CD4-positive, alpha-beta T cell treated with Interferon alpha-2 for 1 hour (primary cell): ENCODE measurements around the gene ING4.
"Not testable (repeated sequence)": the region's sequence is repeated elsewhere in the genome, so short reads cannot be mapped to it uniquely, and the experiment has no call there.

Source experiments
- DNase-seq, 2 donors: peaks; one replicate each; pipeline ENCODE4 v3.0.0-alpha.2; 2020 to 2022

The ING4 gene

DNA sequence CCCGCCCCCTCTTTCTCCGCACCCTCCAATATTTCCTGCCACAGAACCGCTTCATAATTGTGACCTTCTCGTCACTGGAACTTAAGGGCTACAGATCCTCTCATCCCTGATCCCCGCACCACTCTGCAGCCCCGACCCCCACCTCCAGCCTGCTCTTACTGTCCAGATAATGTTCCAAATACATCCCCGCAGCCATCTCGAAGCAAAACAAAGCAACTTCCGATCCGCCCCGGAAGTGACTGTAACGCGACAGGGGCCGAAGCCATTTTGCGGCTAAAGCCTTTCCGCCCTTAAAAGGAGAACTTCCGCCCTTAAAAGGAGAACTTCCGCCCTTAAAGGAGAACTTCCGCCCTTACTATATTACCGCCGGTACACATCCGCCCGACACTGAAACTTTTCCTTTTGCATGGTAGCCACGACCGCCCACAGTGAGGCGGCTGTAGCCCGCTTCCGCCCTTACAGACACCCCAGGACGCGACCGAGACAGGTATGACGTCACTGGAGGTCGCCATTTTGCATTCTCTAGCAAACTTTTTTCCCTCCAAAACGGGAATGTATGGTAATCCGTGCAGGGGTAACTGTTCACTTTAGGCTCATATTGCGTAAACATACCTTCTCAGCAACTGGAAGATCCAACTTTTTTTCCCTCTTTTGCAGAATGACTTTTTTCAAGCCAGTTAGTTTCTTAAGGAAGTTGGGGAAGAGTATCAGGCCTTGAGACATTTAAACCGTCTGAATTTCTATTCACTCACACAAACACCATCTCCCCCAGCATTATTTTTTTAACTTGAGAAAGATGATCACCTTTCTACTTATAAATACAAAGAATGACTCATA, at the start of gene ING4:
Gene ING4, minus strand, starts transcription at position 214 of the 837 bp plus-strand sequence. Its CDS starts 18 bp downstream, at position 196.
- DNase-seq, result peak; percentile 99

DNA sequence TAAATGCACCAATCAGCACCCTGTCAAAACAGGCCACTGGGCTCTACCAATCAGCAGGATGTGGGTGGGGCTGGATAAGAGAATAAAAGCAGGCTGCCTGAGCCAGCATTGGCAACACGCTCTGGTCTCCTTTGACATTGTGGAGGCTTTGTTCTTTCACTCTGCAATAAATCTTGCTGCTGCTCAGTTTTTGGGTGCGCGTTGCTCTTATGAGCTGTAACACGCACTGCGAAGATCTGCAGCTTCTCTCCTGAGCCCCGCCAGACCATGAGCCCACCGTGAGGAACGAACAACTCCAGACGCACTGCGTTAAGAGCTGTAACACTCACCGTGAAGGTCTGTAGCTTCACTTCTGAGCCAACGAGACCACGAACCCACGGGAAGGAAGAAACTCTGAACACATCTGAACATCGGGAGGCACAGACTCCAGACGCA, 46.1 kb upstream of the ING4 start:
- peak; percentile 41 to 80 for DNase-seq

DNA sequence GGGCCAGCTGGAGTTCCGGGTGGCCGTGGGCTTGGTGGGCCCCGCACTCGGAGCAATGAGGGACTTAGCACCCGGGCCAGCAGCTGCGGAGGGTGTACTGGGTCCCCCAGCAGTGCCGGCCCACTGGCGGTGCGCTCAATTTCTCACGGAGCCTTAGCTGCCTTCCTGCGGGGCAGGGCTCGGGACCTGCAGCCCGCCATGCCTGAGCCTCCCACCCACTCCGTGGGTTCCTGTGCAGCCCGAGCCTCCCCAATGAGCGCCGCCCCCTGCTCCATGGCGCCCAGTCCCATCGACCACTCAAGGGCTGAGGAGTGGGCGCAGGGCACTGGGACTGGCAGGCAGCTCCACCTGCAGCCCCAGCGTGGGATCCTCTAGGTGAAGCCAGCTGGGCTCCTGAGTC, 45.4 kb upstream of the ING4 start:
- DNase-seq, result not testable (repeated sequence)

DNA sequence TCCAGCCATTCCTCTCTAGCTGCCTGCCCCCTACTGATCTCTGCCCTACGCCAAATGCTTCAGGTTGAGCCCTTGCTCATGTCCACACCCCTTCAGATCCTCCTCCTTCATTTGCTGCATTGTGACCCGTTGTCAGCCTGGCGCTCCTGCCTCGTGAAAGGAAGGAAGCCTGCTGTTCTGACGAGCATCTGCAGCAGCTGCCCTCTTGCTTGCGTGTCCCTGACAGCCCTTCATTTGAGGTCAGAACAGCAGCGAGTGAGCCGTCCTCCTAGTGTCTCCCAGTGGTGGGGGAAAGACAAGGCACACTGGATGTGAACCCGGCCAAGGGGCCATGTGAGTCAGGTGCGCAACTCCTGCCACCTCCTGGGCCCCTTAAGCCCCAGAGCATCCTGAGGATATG, 40.7 kb upstream of the ING4 start:
- no peak for DNase-seq

DNA sequence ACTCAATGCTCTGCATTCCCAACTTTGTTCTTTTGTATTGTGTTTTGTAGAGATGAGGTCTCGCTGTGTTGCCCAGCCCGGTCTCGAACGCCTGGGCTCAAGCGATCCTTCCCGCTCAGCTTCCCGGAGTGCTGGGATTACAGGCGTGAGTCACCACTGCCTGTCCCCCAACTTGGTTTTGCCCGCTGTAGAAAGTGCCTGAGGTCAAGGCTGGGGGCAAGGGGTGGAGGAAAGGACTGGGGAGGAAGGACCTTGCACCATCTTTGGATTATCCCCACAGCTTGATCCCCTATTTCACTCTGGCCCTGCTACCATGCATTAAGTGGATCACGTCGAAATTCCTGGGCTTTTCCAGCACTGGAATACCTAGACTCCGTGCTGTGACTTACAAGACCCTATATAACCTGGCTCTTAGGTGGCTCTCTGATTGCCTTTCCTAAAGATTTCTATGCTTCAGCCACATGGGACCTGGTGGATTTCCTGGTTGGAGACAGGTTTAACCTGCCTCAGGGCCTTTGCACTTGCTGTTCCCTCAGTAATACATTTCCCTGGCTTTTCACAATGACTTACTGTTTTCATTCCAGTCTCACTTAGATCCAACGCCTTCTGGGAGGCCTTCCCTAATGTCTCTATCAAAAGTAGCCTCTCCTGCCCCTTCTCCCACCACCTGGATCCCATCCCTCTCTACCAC, 38.3 kb upstream of the ING4 start:
- DNase-seq, result no peak

DNA sequence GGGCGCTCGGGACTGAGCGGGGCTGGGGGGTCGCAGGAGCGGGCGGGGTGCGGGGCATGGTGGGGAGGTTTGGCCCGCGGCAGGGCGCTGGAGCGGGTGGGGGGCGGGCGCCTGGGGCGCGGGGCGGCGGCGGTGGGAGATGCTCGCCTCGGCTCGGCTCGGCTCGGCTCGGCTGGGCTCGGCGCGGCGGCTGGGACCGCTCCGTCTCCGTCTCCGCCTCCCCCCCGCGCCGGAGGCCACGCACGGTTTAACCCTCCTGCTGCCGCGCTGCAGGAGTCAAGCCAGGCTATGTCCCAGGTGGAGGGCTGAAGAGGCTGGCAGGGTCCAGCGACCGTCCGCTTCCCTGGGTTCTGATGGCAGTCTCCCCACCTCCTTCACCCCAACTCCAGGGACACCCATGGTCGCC, 37.7 kb upstream of the ING4 start, which contains the start of gene PIANP:
Gene PIANP, minus strand, starts transcription at position 170 of the 406 bp plus-strand sequence. CDS start 2,754 bp downstream, outside the sequence.
- DNase-seq, result peak in 1 of 2 donors; percentile 52

DNA sequence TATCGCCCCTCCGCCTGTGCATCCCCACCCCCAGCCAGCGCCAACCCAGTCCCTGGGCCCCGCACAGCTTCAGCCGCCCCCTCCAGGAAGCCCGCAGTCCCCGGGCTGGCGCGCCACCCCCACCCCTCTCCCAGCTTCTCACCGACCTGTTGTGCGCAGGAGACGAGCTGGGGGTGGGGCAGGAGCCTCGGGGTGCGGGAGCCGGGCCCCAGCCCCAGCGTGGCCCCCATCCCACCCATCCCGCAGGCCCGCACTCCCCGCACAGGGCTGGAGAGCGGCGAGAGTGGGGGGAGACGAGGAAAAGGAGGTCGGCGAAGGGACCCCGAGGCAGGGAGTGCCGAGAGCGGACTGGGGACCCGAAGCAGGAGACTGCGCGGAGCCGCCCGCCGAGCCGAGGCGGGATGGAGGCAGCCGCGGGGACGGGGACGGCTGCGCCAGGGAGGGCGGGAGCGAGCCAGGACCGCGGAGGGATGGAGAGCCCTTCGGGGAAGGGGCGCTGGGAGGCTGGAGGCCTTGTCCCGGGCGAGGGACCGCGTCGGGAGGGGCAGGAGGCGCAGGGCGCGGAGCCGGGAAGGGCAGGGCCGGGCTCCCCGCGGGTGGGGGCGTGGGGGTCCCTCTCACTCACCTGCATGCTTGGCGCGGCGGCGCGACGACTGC, 37.2 kb upstream of the ING4 start:
- DNase-seq, result peak in 1 of 2 donors; percentile 10

DNA sequence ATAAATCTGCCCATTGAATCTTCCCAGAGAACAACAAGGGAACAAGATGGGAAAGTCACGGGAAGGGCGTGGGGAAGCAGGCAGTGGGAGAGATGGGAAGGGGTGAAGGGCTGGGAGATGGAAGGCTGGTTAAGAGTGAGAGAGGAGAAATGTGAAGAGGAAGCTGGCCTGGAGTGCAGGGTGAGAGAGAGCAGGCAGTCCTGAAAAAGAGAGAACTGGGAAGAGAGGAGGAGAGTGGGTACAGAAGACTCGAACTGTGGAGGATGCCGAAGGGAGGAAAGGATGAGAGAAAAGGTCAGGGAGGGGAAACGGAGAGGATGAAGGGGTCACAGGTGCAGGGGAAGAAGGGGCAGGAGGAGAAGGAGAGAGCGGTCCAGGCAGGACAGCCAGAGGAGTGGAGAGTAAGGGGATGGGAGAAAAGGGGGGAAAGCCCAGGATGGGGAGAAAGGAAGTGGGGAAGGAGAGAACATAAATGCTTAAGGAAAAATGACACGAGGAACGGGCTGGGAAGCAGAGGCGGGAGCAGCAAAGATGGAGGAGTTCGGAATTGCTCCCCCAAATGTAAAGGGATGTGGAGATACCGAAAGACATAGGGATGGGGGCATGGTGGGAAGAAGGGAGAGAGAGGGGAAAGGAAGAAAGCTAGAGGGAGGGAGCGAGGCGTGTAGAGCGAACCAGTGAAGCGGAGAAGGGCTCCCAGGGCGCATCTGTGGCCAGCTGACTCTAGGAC, 36.5 kb upstream of the ING4 start:
- DNase-seq, result no peak

DNA sequence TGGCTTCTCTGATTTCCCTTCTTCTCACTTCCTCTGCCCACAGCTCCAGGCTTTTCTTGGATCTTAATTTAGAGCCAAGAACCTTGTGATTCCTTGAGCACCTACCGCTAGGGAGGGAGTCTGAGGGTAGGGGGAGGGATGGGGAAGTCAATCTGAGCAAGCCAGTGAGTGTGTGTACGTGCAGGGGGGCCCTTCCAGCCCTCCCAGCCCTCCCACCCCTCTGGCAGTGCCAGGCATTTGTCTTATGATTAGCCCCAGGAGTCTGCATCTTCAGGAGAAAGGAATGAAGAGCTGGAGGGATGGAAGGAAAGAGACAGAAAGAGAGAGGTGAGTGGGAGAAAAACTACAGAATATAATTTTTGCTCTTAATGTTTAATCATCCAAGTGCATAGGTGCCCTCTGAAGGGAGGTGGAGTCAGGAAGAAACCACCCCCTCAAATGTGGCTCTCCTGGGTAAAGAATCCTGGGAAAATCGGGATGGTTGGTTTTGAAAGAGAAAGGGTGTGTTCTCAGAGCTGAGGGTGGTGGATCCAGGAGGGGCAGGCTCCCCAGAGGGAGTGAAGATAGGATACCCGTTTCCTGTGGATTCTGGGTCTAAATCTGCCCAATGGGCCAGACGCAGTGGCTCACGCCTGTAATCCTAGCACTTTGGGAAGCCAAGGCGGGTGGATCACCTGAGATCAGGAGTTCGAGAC, 35.6 kb upstream of the ING4 start:
- DNase-seq, result no peak

DNA sequence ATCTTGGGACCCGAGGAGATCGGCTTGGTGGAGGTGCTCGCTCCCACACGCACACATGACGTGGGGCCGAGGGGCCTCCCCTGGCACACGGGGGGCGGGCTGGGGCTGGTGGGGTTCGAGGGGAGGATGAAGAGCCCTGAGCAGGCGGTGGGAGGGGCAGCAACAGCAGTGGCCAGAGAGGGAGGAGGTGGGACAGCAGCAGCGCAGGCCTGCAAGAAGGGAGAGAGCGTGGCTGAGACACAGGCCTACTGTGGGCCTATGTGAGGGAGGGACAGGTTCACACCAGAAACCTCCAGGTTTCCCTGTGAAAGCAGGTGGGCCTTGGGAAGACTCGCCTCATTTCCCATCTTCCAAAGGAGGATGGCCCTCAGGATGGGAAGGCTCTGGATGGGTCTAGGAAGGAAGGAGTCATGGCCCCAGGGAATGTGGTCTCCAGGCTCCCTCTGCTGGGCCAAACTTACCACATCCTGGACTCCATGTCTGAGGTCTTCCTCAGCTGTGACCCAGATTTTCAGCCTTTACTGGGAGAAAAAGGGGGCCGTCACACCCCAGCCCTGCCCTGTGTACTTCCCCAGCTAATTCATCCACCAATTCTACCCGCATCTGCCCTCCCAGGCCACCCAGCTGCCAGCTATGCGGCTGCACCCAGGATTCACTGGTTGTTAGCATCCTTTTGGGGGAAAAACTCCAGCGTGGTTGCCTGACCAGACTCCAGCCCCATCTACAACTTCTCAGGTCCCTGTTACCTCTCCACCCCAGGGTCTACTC, 34.8 kb upstream of the ING4 start:
- peak in 1 of 2 donors; percentile 23 for DNase-seq

DNA sequence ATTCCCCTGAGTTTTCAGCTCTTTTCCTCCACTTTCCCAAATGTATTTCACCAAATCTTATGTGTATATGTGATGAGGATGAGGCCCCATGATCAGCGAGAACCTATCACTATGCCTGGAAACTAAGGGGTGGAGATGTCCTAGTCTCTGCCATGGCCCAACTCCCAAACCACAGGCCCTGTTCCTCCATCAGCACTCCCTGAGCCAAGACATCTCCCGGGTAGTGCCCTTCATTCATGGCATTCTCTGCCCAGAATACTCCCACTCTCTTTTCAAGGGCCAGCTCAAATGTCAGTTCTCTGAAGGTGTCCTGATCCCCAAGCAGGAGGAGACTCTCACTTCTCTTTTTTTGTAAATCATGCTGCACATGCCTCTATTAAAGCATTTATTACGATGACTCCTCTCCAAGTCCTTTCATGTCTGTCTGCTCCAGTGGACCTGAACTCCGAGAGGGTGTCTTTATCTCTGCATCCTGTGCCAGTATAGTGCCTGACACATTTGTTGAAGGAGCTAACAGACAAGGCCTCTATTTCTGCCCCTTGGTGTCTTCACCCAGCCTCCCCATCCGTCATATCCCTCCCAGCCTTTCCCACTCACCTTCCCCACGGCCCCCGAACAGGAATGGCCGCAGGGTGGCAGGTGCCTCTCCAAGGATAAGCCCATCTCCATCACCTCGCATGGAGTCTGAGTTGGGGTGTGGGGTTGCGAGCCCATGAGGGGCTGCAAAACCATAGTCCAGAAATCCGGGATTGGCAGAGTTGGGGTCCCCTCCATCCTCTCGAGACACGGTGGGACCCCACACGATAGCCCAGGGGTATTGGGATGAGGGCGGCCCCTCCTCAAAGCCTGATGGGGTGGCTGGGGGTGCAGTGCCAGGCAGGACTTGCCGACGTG, 34.0 kb upstream of the ING4 start:
- peak in 1 of 2 donors; percentile 26 for DNase-seq

DNA sequence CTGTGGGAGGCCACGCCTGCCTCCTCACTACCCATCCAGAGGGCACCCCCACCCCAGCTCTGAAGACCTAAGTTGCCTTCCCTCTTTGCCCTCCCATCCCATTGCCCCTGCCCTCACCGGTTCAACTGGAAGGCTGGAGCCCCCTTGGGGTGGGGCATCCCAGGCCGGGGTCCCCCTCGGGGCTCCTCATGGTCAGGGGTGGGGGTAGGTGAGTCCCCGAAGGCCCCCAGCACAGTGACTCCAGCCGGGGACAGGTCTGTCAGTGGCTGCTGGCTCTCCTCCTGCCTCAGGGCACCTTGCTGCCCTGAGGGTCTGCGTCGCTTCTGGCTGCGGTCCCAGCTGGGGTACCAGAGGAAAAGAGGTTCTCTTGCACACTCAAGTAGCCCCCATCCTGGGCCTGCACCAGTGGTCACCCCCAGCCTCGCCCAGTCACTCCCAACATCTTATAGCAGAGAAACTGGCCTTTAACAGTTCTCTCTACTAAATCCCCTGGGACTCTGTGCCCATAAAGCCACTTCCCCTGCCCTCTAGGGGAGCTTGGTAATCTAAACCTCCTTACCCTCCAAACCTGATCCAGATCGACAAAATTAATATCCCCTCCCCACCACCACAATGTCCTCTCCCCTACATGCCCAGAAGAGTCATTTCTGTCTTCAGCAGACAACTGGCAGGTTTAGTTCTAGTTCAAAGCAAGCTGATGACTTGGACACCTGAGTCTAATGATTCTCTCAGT, 32.6 kb upstream of the ING4 start:
- DNase-seq, result no peak

DNA sequence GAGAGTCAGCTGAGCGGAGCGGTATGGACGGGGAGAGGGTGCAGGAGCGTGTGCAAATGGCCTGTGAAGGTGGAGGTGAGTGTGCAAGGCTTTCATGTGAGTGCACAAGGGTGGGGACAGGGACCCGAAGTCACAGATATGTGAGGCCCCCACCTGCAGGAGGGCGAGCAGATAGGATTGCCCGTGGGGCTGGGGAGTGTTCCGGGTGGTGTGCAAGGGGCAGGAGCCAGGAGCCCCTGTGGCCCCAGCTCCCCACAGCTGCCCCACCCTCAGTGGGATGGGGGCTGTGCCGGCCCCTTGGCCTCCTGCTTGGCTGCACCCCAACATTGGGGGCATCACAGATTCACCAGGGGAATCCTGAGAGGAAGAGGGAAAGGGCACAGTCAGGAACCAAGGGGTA, 31.8 kb upstream of the ING4 start:
- DNase-seq, result no peak

DNA sequence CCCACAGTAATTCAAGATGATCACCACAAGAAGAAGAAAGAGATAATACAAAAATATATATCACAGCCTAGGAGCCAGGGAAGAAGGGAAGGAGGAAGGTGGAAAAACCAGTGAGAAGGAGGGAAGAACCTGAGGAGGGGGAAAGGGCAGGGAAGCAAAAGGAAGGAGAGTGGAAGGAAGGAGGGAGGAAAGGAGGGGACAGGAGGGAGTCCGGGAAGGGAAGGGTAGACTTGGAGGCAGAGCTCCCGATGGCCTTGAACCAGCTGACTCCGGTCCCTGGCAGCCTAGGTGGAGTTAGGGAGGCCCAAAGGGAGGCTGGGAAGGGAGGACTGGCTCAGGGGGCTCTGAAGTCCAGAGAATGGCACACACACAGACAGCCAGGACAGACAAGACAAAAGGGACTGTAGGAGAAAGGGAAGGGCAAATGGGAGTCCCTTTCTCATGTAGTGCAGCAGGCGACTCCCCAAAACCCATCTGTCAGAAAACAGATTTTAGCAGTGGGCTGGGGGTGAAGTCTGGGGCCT, 31.0 kb upstream of the ING4 start:
- no peak for DNase-seq

DNA sequence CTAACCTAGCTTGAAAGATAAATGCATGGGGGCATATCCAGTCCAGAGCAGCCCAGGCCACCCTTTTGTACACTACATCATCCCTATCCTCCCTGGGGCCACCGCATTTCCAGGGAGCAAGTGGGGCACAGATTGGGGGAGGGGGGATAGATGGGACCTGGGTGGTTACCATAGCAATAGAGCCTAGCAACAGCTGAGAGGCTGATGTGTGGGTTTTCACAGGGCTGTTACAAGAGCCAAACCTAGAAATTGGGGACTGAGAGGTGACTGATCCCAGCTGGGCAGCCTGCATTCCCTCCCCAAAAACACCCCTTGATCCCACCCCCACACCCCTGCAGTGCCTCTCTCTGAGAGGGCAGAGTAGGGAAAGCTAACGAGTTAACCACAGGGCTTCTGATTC, 30.0 kb upstream of the ING4 start:
- DNase-seq, result no peak

DNA sequence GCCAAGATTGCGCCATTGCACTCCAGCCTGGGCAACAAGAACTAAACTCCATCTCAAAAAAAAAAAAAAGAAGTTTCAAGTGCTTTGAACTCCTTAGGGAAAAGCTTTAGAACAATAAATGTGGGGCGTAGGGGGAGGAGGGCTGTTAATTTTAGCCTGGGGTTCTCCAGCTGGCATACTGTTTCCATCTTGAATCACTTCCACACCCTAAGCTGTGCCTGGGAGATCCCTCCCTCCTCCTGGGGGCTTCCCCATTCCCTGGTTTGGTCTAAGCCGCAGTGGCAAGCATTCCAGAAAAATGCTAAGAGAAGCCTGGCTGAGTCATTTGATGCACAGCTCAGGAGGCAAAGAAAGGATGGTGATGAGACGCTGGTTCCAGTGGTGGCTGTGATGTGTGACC, 28.6 kb upstream of the ING4 start:
- no peak for DNase-seq

DNA sequence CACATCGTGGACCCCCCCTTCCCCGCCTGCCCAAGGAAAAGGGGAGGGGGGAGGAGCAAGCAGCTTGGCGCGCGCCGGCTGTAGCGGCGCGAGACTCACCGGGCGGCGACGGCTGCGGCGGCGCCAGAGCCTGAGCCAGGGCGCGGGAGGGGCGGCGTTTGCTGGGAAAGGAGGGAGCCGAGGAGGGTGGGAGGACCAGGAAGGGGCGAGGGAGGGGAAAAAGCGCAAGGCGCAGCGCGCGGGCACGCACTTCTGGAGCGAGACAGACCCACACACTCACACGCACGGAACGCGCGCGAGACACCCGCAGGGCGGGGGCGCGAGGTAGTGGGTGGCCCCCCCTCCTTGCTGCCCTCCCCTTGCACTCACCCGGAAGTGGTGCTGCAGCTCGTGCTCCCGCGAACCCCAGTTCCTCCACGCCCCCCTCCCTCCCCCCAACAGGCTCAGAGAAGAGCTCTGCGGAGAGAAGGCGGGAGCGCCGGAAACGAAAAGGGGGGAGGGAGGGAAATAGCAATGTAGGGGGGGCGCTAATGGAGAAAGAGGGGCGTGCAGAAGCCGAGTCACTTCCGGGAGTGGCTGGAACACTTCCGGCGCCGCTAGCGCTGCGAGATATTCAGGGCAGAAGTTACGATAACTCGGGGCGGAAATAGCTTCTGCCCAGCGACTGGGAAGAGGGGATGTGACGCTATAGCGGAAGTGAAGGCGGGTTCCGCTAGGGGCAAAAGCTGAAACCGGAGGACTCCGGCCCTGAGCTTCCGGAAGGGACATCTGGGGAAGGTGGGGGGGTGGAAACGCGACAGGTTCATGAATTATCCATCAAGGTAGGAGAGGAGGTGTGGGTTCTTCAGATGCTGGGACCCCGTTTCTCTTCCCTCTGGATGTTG, 26.3 kb upstream of the ING4 start, which contains the start of gene ZNF384:
Gene ZNF384, minus strand, starts transcription at position 377 of the 884 bp plus-strand sequence. CDS start 9,855 bp downstream, outside the sequence.
- DNase-seq, result peak; percentile 98

DNA sequence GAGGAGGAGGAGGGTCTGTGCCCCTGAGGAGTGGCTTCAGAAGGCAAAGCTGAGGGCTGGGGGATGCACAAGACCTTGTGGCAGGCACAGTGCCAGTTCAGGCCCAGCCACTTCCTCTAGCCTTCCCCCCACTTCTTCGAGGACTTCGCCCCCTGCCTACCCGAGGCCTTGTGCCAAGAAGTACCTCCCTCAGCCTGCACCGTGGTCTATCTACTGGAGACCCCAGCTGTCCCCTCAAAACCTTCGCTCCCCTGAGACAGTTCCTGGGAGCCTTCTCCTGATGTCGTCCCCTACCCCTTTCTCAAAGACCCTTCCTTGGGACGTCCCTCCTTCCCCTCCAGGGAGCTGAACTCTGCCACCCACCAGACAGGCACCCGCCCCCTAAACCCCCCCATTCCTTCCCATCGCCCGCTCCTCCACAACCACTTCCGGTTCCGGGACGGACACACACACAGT, 25.7 kb upstream of the ING4 start:
- peak in 1 of 2 donors; percentile 48 for DNase-seq
